Hypothalamus (tissue), 51 donors: ENCODE data around the gene SPRN.
"Not testable (repeated sequence)": the region's sequence is repeated elsewhere in the genome, so short reads cannot be mapped to it uniquely, and the experiment has no call there.

Source experiments
- DNase-seq, 51 donors: peaks; one replicate each; lab custom pipeline; 2025; lab: John Stamatoyannopoulos, UW

SPRN gene

DNA sequence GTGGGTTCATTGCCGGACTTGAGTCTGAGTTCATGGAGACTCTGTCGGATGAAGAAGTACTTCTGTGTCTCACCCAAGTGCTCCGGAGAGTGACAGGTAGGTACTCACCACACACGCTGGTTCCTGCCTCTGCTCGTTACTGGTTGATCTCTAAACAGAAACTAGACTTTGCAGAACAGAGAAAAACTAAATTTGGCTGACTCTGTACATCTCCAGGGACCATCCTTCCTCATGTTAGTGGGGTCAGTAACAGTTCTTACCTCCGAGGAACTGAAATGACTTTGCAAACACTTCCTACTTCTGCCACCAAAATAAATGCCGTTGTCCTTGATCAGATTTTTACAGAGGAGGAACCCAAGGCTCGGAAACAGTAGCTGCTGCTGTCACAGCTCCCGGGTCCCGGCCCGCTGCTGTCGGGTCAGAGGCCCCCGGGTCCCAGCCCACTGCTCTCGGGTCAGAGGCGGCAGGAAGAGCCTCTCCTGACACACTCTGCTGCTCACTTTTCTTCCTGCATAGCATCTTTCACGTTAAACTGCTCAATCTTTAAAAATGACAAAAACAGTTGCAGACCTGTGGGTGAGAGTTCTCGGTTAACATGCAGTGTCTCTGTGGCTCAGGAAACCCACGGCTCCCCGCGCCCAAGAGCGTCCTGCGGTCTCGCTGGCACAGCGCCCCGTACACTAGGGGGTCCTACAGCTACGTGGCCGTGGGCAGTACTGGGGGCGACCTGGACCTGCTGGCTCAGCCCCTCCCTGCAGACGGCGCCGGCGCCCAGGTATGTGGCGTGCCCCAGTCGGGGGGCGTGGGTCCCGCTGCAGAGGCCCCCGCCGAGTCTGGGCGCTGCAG lies 35.2 kb downstream of the SPRN start:
- DNase-seq: no peak

DNA sequence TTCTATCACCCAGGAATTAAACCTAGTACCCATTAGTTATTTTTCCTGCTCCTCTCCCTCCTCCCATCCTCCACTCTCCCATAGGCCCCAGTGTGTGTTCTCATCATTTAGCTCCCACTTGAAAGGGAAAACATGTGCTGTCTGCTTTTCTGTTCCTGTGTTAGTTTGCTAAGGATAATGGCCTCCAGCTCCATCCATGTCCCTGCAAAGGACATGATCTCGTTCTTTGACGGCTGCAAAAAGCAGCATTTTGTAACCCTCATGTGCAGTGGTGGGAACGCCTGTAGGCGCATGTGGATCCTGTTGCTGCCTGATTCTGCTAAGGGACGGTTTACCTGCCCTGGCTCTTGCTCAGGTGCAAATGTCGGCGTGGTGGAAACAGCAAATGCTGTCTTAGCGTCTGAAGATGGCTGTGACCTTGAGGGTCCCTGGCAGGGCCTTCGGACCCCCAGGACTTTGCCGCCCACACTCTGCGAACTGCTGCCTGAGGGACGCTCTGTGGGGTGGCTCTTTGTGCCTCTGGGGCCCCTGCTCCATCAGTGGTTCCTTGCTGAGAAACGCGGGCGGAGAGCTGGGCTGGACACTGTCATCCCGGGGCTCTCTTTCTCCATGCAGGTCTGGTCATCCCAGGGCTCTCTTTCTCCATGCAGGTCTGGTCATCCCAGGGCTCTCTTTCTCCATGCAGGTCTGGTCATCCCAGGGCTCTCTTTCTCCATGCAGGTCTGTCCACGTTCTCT lies 36.0 kb downstream of the SPRN start:
- DNase-seq: no peak

DNA sequence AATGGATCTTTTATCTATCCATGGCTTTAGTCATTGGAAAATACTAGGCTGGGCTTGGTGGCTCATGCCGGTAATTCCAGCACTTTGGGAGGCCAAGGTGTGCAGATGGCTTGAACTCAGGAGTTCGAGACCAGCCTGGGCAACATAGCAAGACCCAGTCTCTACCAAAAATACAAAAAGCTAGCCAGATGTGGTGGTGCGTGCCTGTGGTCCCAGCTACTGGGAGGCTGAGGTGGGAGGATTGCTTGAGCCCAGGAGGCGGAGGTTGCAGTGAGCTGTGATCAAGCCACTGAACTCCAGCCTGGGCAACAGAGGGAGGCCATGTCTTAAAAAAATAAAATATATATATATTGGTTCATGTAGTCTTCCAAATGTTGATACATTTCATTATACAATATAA lies 37.5 kb downstream of the SPRN start:
- not testable (repeated sequence) for DNase-seq

DNA sequence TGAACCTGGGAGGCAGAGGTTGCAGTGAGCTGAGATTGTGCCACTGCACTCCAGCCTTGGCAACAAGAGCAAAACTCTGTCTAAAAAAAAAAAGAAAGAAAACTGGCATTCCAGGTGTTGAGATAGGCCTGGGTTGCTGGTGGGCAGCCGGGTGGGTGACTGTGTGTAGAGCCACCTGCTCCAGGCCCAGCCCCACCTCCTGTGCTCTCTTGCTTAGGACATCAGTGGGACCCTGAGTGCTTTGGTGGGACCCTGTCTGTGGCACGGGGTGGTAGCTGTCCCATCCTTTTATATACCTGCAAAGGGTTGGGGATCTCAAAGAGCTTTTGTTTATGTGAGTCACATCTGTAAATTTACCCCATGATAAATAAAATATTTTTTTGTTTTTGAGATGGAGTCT lies 39.2 kb downstream of the SPRN start:
- DNase-seq: no peak

DNA sequence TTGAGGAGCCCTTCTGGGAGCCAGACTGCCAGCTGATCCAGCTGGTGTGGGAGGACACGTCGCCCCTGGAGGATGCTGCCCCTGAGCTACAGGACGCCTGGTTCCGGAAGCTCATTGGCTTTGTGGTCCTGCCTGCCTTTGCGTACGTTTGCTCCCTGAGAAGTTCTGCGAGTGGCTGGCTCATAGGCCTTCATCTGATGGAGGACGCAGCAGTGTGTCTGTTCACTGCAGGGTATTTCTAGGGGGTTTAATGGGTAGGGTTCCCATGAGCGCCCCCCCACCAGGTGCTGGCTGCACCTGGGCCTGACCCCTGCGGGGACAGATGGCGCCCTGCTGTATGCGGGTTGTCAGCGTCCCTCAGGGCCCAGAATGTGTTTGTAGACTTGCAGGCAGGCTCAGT lies 40.4 kb downstream of the SPRN start:
- DNase-seq: no peak

DNA sequence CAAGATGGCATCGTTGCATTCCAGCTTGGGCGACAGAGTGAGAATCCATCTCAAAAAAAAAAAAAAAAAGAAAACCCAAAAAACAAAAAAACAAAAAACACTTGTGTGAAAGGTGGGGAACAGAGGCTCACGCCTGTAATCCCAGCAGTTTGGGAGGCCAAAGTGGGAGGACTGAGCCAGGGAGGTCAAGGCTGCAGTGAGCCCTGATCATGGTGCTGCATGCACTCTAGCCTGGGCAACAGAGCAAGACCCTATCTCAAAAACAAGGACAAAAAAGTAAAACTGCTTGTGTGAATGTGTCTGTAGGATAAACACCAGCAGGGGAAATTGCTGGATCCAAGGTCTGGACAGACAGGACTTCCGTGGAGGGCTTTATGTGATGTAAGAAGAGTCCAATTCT lies 40.9 kb downstream of the SPRN start:
- no peak for DNase-seq

DNA sequence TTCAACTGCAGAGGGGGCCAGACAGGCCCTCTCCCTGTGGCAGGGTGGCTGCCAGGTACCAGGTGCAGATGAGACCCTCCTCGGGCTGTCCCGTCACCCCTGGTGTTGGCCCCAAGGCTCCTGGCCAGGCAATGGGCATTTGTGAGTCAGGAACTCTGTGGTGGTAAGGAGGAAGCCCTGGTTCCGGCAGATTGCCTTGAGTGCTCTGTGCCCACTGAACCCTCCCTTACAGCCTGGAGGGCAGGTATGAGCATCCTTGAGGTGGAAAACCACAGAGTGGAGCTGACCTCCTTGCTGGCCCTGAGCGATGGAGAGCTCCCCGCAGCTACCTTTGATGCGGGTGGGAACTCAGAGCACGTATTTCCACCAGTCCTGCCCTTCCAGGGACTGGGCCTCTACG lies 43.4 kb downstream of the SPRN start:
- DNase-seq: no peak

DNA sequence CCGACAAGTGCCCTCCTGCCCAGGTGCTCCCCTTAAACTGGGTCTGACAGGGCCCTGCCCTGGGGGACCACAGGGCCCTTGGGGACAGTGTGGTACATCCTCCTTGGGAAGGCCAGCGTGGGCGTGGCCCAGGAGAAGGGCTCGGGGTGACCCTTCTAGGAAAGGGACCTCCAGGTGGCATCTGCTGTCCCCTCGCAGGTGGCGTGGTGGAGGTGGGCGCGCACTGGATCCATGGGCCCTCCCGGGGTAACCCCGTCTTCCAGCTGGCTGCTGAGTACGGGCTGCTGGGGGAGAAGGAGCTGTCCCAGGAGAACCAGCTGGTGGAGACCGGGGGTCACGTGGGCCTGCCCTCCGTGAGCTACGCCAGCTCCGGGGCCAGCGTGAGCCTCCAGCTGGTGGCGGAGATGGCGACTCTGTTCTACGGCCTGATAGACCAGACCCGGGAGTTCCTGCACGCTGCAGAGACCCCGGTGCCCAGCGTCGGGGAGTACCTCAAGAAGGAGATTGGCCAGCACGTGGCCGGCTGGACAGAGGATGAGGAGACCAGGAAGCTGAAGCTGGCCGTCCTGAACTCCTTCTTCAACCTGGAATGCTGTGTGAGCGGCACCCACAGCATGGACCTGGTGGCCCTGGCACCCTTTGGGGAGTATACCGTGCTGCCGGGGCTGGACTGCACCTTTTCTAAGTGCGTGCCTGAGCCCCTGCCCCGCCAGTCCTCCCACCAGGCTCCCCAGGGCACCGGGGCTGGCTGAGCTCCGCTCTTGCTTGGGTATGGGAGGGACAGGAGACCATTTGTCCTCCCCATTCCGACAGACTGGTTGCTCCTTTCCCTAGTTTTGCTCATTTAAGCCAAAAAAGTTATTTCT lies 44.4 kb downstream of the SPRN start:
- DNase-seq: peak in 21 of 51 donors; percentile 15 to 65 (median 37)

DNA sequence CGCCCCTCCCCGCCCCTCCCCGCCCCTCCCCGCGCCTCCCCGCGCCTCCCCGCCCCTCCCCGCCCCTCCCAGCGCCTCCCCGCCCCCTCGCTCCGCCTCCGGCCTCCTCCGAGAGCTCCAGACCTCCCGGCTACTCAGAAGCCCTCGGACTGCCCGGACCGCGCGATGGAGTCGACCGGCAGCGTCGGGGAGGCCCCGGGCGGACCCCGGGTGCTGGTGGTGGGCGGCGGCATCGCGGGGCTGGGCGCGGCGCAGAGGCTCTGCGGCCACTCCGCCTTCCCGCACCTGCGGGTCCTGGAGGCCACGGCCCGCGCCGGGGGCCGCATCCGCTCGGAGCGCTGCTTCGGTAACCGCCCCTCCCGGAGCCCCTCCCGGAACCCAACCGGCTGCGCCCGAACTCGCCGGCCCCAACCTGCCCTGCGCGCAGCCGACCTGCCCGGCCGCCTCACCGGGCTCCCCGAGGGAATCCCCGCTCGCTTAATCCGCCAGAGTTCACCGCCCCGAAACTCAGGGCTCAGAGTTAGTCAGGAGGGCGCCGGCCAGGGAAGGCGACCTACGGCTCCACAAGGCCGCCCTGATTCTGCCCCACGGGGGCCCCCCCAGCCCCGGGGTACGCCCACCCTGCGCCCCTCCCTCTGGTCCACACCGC lies 45.1 kb downstream of the SPRN start, which contains the start of gene PAOX:
Gene PAOX (plus strand): TSS at position 111 of the 649 bp plus-strand sequence. CDS start 55 bp downstream, at position 166.
- DNase-seq: peak in 39 of 51 donors; percentile 7 to 82 (median 55)

DNA sequence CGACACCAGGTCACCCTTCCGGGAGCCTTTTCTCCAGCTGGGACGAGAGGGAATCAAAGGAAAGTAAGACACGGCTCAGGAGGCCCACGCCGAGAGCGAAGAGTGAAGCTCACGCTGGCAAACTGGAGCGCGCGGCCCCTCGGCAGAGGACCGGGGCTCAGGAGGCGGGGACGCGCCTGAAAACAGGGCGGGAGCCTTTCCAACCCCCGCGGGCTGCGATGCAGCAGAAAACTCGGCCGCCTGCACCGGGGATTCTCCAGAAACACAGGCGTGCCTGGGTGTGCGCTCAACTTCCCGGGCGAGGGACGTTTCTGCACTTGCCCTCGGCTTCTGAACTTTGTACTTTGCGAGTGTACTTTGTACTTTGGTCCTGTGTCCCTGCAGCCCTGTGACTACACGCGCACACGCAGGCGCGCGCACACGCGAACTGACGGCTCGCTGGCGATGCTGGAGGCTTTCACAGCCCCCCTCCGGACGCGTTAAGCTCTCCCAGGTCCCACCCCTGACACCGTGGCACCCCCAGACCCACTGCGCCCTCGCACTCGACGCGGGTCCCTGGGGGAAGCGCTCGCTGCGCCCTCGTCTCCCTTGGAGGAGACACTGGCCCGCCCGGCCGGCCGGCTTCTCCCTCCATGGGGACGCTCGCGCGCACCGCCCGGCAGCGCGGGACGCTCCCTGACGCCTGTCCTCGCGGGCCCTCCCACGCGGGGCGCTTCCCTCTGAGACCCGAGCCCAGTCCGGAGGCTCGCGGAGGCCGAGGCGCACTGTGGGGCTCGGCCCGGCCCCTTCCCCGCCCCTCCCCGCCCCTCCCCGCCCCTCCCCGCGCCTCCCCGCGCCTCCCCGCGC lies 46.0 kb downstream of the SPRN start:
- peak in 41 of 51 donors; percentile 19 to 84 (median 59) for DNase-seq

DNA sequence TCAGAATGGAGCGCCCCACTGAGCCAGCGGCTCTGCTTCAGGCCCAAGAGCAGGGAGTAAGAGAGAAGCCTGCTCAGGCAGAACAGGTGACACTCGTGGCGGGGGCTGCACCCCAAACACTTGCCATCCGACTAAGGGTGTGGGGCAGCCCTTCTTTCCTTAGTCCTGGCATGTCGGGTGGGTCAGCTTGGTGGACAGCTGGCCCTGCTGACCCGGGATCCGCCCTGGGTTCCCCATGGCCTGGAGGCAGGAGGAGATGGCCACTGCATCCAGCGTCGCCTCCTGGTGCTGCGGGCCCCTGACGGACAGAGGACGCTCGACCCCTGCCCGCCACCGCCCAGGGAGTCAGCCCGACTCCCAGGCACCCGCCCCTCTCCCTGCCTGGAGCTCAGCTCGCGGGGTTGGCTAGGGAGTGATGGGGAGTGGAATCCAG lies 46.6 kb downstream of the SPRN start:
- DNase-seq: no peak

DNA sequence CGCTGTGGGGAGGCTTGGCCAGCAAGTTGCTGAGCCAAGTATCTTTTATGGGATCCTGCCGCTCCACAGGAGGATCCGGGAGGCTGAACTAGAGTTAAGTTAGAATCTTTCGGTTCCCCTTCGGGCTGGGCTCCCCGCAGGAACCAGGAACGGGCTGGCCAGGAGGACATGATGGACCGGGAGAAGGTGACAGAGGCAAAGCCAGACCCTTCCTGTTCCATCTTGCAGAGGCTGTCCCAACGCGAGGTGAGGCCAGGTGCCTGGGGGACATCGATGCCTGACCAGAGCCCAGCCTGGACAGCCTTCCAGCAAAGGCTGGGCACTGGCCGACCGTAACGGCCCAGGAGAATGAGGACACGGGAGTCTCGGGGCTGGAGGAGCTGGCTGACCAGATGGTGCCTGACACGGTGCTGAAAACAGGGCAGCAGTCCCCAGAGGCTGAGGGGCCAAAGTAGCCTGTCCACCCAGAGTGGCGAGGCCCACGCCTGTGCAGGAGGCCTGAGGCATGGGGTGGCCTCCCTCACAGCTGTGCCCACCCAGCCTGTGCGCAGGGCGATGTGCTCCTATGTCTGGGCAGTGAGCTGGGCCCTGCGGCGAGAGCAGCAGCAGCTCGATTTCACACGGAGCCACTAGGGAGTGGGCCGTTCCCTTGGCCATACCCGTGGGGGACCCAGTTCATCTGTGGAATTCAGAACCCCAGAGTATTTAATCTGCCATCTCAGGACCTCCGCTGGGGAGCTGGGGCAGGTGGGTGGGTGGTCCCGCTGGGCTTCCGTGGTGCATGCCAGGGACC lies 47.2 kb downstream of the SPRN start:
- no peak for DNase-seq

DNA sequence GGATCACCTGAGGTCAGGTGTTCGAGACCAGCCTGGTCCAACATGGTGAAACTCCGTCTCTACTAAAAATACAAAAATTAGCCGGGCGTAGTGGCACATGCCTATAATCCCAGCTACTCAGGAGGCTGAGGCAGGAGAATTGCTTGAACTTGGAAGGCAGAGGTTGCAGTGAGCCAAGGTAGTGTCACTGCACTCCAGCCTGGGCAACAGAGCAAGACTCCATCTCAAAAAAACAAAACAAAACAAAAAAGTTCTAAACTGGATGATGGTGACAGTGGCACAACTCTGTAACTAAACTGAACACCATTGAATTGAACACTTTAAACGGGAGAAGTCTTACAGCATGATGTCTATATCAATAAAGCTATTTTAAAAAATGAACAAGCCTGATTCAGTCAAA lies 48.2 kb downstream of the SPRN start:
- not testable (repeated sequence) for DNase-seq

DNA sequence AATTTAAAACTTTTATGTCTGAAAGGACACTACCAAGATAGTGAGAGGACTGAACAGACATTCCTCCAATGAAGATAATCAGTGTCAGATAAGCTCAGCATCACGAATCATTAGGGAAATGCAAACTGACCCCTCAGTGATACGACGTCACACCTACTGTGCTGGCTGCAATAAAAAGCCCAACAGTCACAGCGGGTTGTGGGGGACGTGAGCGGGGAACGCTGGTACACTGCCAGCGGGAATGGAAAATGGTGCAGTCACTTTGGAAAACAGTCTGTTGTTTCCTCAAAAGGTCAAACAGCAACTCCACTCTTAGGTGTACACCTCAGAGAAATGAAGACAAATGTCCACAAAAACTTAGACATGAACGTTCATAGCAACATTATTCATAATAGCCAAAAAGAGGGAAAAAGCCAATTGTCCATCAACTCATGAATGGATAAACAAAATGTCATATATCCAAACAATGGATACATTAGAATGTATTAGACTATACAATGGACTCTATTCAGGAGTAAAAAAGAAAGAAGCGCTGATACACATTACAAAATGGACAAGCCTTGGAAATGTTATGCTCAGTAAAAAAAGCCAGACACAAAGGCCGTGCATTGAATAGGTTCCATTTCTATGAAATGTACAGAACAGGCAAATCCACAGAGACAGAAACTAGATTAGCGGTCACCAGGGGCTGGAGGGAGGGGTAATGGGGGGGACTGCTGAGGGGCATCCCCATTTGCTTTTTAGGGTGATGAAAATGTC lies 48.9 kb downstream of the SPRN start:
- DNase-seq: peak in 5 of 51 donors; percentile 15 to 55 (median 22)

DNA sequence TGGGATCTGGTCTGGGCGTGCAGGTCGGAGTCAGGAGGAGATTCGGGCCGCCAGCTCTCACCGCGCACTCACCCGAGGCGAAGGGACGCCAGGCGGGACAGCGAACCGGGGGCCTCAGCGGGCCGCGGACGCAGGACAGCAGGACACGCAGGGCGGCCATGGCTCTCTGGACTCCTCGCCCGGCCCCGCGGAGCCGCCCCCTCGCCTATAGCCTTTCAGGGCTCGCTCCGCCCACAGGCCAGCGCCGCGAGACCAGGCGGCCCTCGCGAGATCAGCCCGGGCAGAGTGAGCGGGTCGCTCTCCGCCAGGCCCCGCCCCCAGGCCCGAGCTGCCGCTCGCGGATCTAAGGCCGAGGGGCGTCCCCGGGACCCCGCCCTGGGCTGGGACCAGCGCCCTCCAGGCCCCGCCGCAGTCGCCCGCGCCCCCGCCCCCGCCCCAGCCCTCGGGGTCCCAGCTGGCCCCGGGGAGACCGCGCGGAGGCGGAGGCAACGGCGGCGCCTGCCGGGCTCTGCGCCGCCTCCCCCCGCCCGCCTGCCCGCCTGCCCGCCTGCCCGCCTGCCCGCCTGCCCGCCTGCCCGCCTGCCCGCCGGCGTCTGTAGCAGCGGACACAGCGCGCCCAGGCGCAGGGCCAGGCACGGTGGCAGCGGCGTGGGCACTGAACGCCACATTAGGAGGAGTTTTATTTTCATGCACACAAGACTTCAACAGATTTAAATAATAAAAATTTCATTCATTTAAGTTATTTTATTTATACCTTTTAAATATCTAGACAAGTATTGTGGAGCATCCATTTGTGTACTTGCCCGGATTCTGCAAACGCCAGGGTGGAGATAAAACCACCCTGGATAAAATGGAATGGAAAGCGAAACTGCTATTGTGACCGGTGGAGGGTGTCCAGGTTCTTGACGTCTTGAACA lies 51.0 kb downstream of the SPRN start, which contains the start of gene ECHS1:
Gene ECHS1 (minus strand): TSS at position 181 of the 917 bp plus-strand sequence. CDS start 21 bp downstream, at position 160.
- peak; percentile 30 to 97 (median 88) for DNase-seq

DNA sequence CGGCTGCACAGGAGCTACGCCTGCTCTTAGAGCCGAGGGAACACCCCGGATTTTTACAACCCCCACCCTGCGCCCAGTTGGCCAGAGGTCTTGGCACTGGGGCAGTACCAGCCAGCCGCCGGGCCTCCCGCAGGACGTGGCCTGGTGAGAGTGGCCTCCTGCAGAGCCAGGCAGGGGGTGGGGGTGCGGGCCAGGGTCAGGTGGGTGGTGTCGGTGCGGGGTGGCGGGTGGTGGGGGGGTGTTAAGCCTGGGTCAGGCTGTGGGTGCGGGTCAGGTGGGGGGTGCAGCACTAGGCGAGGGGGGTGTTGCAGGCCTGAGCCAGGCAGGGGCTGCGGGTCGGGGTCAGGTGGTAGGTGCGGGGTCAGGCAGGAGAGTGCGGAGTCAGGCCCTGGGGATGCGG lies 51.9 kb downstream of the SPRN start:
- no peak for DNase-seq
